RKO (cell line): ENCODE data around the gene RGS7BP.

ENCODE experiments used
- DNase-seq: peaks from one replicate; pipeline ENCODE4 v3.0.0-alpha.2; 2016; ENCODE audit warnings: low spot score

Gene RGS7BP

DNA sequence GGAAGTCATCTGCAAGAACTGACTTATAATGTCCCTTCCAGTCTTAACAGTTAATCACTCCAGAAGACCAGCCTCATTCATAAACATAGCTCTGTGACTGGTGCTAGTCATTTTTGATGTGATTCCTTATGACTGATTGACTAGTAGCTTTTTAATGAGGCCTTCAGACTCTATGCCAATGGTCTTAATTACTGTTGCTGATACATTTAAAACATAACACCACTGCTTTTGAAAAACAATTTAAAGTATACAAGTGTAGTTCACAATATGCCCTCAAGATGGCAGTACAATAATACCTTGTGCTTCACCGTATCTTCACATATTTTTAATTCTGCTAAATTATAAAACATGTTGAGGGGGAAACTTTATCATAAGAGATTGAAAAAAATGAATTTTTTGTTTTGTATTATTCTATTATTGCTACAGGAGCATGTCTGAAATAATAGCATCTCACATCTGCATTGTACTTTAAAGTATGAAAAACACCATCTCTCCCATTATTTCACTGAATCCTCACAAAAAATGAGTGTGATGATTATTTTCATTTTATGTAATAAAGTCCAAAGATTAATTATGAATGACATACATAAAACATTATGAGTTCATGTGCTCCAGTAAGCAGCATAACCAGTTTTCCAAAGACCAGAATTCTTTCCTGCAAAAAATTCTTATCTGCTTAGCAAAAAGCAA, 129.3 kb downstream of the RGS7BP start:
- DNase-seq: peak; percentile 42

DNA sequence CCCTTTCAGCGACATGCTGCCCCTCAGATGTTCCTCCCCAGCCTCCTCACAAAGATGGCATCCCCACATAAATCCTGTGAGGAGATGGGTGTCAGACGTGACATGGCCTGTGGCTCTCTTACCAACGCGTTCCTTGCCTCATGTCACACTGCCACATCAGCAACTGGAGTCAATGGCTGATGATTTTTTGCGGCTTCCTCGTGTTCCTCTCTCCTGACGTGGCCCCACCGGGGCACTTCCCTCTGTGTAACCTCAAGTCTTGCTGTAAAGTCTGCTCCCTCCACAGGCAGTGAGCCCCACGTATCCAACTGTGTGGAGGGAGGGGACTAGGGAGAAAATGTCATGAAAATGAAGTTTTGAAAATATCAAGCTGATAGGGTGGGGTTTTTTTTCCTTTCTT, 131.3 kb downstream of the RGS7BP start:
- no peak for DNase-seq

DNA sequence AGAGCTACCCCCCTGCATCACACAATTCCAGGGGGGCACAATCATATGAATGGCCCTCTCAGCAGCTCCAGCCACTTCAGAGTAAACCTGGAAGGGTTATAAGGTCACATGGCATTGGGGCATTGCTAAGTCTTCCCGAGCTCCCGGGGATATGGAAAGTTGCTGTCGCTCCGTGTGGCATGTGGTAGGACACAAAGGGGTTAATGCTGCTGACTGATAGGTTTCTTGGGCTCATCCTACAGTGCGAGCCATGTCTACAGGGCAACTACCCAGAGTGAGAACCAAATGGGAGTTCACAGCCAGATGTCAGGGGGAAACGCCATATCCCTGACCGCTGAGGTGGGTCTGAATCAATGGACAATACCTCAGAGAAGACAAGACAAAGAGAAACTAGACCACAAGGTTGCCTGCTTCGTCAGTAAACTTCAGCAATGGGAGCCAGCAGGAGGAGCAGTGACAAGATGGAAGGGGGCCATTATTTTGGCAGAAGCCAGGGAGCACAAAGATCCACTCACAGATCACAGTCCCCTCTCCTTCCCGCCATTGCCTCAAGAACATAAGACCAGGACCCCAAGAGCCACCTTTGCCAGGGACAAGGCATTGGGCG, 132.1 kb downstream of the RGS7BP start:
- no peak for DNase-seq

DNA sequence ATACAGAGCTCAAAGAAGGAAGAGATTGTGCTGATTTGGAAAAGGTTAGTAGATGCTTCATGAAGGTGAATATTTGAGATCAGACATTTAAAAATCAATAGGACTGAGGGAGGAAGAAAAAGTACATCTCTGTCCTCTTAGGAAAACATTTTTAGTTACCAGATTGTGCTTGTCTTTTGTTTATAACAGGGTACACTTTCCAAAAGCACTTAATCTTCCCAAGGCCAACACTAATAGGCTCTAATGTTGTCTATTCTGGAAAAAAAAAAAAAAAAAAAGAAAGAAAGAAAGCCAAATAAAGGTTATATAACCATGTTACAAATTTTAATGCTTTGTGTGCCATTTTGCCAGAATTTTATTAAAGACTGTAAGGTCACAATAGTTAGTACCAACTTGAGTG, 139.0 kb downstream of the RGS7BP start:
- DNase-seq: no peak

DNA sequence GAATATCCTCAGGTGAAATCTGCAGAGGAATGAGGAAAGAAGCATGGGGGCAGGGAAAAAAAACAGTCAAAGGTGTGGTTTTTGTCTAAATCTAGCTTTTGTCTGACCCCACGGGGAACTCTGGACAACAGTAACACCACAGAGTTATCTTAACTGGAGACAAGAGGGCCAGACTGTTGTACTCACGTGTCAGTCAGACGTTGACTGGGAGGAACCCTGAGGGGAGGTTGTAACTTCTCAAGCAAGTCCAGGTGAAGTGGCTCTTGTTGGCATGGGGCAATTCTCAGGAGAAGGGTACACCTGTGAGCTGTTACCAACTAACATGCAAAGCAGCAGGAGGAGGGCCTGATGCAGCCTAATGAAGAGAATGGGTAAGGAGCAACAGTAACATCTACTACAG, 140.4 kb downstream of the RGS7BP start:
- DNase-seq: no peak

DNA sequence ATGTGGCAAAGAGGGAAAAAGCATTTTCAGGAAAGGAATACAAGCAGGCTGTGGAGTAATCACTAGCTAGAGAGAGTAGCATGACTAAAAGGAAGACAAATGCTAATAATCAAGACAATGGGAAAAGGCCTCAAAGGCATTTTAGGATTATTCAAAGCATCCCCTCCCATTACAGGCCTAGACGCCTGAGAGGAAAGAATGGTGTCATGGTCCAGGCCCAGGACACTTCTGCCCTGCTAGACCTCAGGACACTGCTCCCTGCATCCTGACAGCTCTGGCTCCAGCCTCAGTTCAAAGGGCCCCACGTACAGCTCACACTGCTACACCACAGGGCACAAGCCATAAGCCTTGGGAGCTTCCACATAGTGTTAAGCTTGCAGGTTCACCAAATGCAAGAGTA, 143.7 kb downstream of the RGS7BP start:
- no peak for DNase-seq

DNA sequence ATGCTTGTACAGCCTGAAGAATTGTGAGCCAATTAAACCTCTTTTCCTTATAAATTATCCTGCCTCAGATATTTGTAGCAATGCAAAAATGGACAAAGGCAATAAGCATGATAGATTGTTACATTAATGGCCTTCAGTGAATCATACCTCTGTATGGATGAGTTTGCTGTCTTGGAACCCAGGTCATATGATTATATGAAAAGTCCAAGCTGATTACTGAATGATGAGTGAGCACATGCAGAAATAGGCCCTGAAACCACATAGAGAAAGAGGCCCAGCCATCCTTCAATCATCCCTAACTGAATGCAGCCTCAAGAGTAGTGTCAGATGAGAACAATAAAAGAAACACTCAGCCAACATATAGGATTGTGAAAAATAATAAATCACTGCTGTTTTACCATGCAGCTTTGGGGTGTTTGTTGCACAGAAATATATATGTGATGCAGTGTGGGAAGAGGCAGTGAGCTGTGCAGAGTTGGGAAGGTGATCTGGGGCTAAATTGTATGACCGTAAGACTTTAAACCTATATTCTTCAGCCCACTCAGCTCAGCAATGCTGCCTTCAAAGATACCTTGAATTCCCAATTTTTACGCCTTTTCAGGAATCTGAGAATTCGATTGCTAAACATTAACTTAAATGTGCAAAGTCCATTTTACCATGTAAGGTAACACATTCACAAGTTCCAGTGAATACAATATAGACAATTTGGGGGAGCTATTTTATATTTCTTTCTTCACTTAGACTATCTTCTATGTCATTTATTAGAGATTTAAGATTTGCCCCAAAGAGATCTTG, 148.1 kb downstream of the RGS7BP start:
- DNase-seq: peak; percentile 21

DNA sequence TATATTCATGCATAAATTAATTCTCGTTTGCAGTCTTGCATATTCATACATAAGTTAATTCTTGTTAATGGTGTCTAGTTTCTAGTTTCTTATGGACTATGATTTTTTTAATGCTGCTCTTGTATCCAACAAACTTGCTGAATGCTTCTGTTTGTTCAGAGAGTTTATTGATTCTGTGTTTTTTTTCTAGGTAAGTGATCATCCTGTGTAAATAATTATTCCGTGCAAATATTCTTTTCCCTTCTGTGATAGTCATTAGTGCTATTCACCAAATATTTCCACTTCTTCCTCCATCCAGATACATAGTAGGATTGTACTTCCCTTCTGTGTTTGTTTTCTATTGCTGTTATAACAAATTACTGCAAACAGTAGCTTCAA, 148.7 kb downstream of the RGS7BP start:
- DNase-seq: no peak

DNA sequence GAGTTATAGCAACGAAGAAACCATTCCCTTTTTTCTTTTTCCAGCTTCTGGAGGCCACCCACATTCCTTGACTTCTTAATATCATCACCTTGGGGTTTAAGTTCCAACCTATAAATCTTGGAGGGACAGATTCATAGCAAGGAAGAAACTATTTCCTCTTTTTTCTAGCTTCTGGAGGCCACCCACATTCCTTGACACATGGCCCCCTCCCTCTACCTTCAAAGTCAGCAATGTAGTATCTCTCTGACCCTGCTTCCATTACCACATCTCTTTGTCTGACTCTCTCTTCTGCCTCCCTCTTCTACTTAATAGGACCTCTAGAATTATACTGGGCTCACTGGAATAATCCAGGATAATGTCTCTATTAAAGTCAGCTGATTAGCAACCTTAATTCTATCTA, 149.8 kb downstream of the RGS7BP start:
- DNase-seq: no peak

DNA sequence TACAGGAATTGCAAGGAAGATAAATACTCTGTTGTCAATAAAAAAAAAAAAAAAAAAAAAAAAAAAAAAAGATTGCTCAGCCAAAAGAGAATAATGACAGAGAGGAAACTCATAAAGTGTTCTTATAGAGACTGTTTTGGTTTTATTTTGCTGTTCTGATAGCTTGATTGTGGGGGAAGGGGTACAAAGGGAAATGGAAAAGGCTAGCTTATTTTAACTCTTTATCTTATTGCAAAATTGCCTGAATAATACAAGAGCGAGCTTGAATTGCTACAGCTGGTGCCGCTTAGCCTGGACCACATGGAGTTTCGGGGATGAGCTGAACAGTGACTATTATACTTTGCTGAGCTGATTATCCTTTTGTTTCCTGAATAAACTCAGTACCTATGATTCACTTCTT, 153.5 kb downstream of the RGS7BP start:
- no peak for DNase-seq
